HCT116 (cell line): Measurements from ENCODE around the gene CREG1. TPM values are rescaled to one million over a fixed set of nuclear protein-coding genes. Genes with fewer than 3 reads are reported as not detected.
"Not testable (repeated sequence)": the region's sequence is repeated elsewhere in the genome, so short reads cannot be mapped to it uniquely, and the experiment has no call there.

Experiments
- ATAC-seq: fragments of 200-7000 bp; cut with Tn5 transposase; 2 replicates; pipeline ENCODE4 v1.9.1; 2020; ENCODE audit warnings: mild to moderate bottlenecking, moderate library complexity
- BruUV-seq: library from RNA; stranded (reverse); fragments of 400-500 nt; replicated peaks from 2 replicates; lab custom pipeline; 2021; lab: Mats Ljungman, UMichigan
- CTCF ChIA-PET: fragments of 300-600 bp; sonication (Branson Sonifier 250); formaldehyde crosslinking; loops from one replicate; lab custom pipeline; 2021; ENCODE audit warnings: antibody characterized with exemption; lab: Charles Lee
- POLR2A ChIA-PET: fragments of 300-600, 350-600 bp; sonication (Branson Sonifier 250); formaldehyde crosslinking; loops from one replicate; lab custom pipeline; 2021; ENCODE audit warnings: antibody characterized with exemption; lab: Charles Lee
- RAD21 ChIA-PET, 2 experiments: fragments of 300-600 bp; sonication (Branson Sonifier 250); formaldehyde crosslinking; loops; one replicate each; lab custom pipeline; 2023; ENCODE audit warnings: low total read pairs in 2 of 2; ENCODE audit not compliant: uncharacterized antibody in 2 of 2, unreplicated experiment in 2 of 2, low non-redundant PET in 1 of 2; lab: Charles Lee
- DNase-seq: peaks from one replicate; pipeline ENCODE4 v3.0.0-alpha.2; 2010; ENCODE audit warnings: low read depth, low spot score
- H2AFZ ChIP-seq: fragments of 200-600 bp; shearing (Covaris generic), sonication (generic); 2 replicates; pipeline ENCODE4 v1.6.1; 2017; ENCODE audit warnings: low read depth, mixed run types, mixed read lengths, antibody characterized with exemption, low read length; ENCODE audit not compliant: poor library complexity, severe bottlenecking
- H3K27ac ChIP-seq: 2 replicates; pipeline ENCODE4 v1.5.1; 2012; ENCODE audit warnings: low read depth, low read length
- H3K27me3 ChIP-seq: fragments of 200-600 bp; sonication (generic); 2 replicates; pipeline ENCODE4 v1.6.1; 2016; ENCODE audit warnings: mixed run types, low read length, mixed read lengths; ENCODE audit not compliant: insufficient read depth
- H3K36me3 ChIP-seq, 2 experiments: fragments of 200-500 bp in 1 of 2; fragments of 200-600 bp in 1 of 2; sonication (Bioruptor generic) in 1 of 2; sonication (generic) in 1 of 2; 2 replicates each; pipeline versions ENCODE4 v1.5.1 to v1.6.1; 2014 to 2016; ENCODE audit warnings: low read length in 2 of 2, inconsistent platforms in 1 of 2, mixed read lengths in 1 of 2, mixed run types in 1 of 2; ENCODE audit not compliant: insufficient read depth in 2 of 2, control insufficient read depth in 1 of 2
- H3K4me1 ChIP-seq, 2 experiments: fragments of 200-600 bp in 1 of 2; sonication (generic) in 1 of 2; 2 replicates each; pipeline versions ENCODE4 v1.5.1 to v1.6.1; 2012 to 2017; ENCODE audit warnings: low read length in 2 of 2, inconsistent platforms in 1 of 2, mild to moderate bottlenecking in 1 of 2, mixed read lengths in 1 of 2, mixed run types in 1 of 2, moderate library complexity in 1 of 2; ENCODE audit not compliant: insufficient read depth in 2 of 2, control insufficient read depth in 1 of 2
- H3K4me2 ChIP-seq: fragments of 200-600 bp; sonication (generic); 2 replicates; pipeline ENCODE4 v1.6.1; 2017; ENCODE audit warnings: mixed run types, low read length, mixed read lengths
- H3K4me3 ChIP-seq, 2 experiments: fragments of 200-600 bp in 1 of 2; sonication (generic) in 1 of 2; replicated peaks in 1 of 2; 2 replicates each; pipeline ENCODE4 v1.5.1; 2011 to 2016; ENCODE audit warnings: low read length in 2 of 2, control low read depth in 1 of 2, low read depth in 1 of 2, mild to moderate bottlenecking in 1 of 2, mixed read lengths in 1 of 2, mixed run types in 1 of 2
- H3K79me2 ChIP-seq: fragments of 200-600 bp; sonication (generic); 2 replicates; pipeline ENCODE4 v1.6.1; 2017; ENCODE audit warnings: mild to moderate bottlenecking, mixed run types, low read length, moderate library complexity, mixed read lengths; ENCODE audit not compliant: insufficient read depth
- H3K9ac ChIP-seq: fragments of 200-600 bp; sonication (generic); 2 replicates; pipeline ENCODE4 v1.6.1; 2016; ENCODE audit warnings: low read length, mixed read lengths
- H3K9me2 ChIP-seq: fragments of 200-600 bp; sonication (generic), shearing (Covaris generic); 2 replicates; pipeline ENCODE4 v1.6.1; 2017; ENCODE audit warnings: mixed run types, mild to moderate bottlenecking, moderate library complexity; ENCODE audit not compliant: insufficient read depth
- H3K9me3 ChIP-seq, 2 experiments: fragments of 200-500 bp in 1 of 2; fragments of 200-600 bp in 1 of 2; sonication (Bioruptor generic) in 1 of 2; sonication (generic) in 1 of 2; 2 replicates each; pipeline ENCODE4 v1.6.1; 2014 to 2017; ENCODE audit warnings: low read length in 2 of 2, mixed read lengths in 2 of 2, inconsistent platforms in 1 of 2, low read depth in 1 of 2, mild to moderate bottlenecking in 1 of 2, mixed run types in 1 of 2, moderate library complexity in 1 of 2; ENCODE audit not compliant: control insufficient read depth in 1 of 2, insufficient read depth in 1 of 2
- H4K20me1 ChIP-seq: fragments of 200-600 bp; sonication (generic), shearing (Covaris generic); 2 replicates; pipeline ENCODE4 v1.6.1; 2017; ENCODE audit warnings: mixed run types, mild to moderate bottlenecking, moderate library complexity; ENCODE audit not compliant: insufficient read depth
- EZH2 ChIP-seq: fragments of 200-600 bp; sonication (generic); IDR thresholded peaks from 2 replicates; pipeline ENCODE4 v1.6.1; 2017; ENCODE audit warnings: antibody characterized with exemption, mixed run types
- FOSL1 ChIP-seq: IDR thresholded peaks from 2 replicates; pipeline ENCODE4 v1.6.1; 2012; ENCODE audit warnings: low read depth
- REST ChIP-seq: IDR thresholded peaks from 2 replicates; pipeline ENCODE4 v1.6.1; 2012; ENCODE audit warnings: low read depth
- ZNF274 ChIP-seq: fragments of 200-500 bp; sonication (Bioruptor generic); IDR thresholded peaks from 2 replicates; pipeline ENCODE4 v1.6.1; 2014; ENCODE audit warnings: mild to moderate bottlenecking, low read depth, low read length, inconsistent platforms
- intact Hi-C: fragments of 100-400 bp; cut with micrococcal nuclease; formaldehyde crosslinking; loops from 2 replicates; pipeline ENCODE4 v1.10.0; 2022
- total RNA-seq: library from RNA; stranded (reverse); gene quantifications from one replicate; pipeline ENCODE4 v1.2.1, GENCODE V29; 2021; ENCODE audit not compliant: unreplicated experiment

CREG1 gene
- total RNA-seq, 1 experiment from 2014 or later, result 55.7 TPM

- no peak for TF ChIP-seq ZNF274
- TF ChIP-seq REST, result no peak
- TF ChIP-seq FOSL1, result no peak
- TF ChIP-seq EZH2, result no peak
These were observed 19.5 kb upstream of the CREG1 start (continued) for GRCh38 chr1:167573035-167573434.

GRCh38 chr1:167570712-167571111 lies 17.1 kb upstream of the CREG1 start:
- H3K36me3 ChIP-seq, H3K4me2 ChIP-seq, H4K20me1 ChIP-seq, H2AFZ ChIP-seq, DNase-seq, H3K9ac ChIP-seq, BruUV-seq, ATAC-seq, RAD21 ChIA-PET, H3K79me2 ChIP-seq, H3K4me3 ChIP-seq, H3K9me2 ChIP-seq, intact Hi-C loops, H3K9me3 ChIP-seq, H3K27me3 ChIP-seq, H3K4me1 ChIP-seq, H3K27ac ChIP-seq: not testable (repeated sequence)
- ChIA-PET POLR2A (interaction anchor here (0.6 kb wide), 1 partner anchor 146 kb away, joined by 5 read pairs; no protein-coding TSS in a partner anchor), CTCF (interaction anchor here (1.6 kb wide), 1 partner anchor 15 kb away, joined by 5 read pairs; no protein-coding TSS in a partner anchor)
